HG03139 (cell line): ENCODE measurements around the gene KCNIP4.

ENCODE experiments used
- ATAC-seq: cut with Tn5 transposase; IDR thresholded peaks from one replicate; pipeline ENCODE4 v1.9.1; 2021; ENCODE audit not compliant: unreplicated experiment

The KCNIP4 gene

GRCh38 chr4:20687864-20688263, 1260.7 kb downstream of the KCNIP4 start:
- no peak for ATAC-seq

- no peak for ATAC-seq
Observed at GRCh38 chr4:20684852-20685763, 1263.5 kb downstream of the KCNIP4 start.

GRCh38 chr4:20683766-20684165, 1264.8 kb downstream of the KCNIP4 start:
- ATAC-seq: no peak

- no peak for ATAC-seq
Observed at GRCh38 chr4:20682853-20683252, 1265.7 kb downstream of the KCNIP4 start.

GRCh38 chr4:20681271-20681670, 1267.3 kb downstream of the KCNIP4 start:
- no peak for ATAC-seq

- ATAC-seq: no peak
Observed at GRCh38 chr4:20680736-20681135, 1267.8 kb downstream of the KCNIP4 start.

- no peak for ATAC-seq
Observed at GRCh38 chr4:20679951-20680350, 1268.6 kb downstream of the KCNIP4 start.
